ENCODE results near the gene TCF19.

TCF19 gene

GRCh38 chr6:31129130-31129529 lies 29.3 kb upstream of the TCF19 start:
- no peak for DNase-seq

- no peak for DNase-seq
Observed at GRCh38 chr6:31130751-31131150, 27.6 kb upstream of the TCF19 start.

GRCh38 chr6:31131595-31131994 lies 26.8 kb upstream of the TCF19 start:
- no peak for DNase-seq

- DNase-seq, result no peak
Observed at GRCh38 chr6:31132806-31133205, 25.6 kb upstream of the TCF19 start.

GRCh38 chr6:31135710-31136109 lies 22.7 kb upstream of the TCF19 start:
- no peak for DNase-seq

GRCh38 chr6:31138982-31139381 lies 19.4 kb upstream of the TCF19 start, which contains the start of gene PSORS1C2:
TSS of gene PSORS1C2 (minus strand) at chr6:31139066. CDS start at chr6:31139026, 40 bp downstream.
- DNase-seq, result no peak

GRCh38 chr6:31139599-31139998 lies 18.8 kb upstream of the TCF19 start:
- DNase-seq, result no peak

GRCh38 chr6:31140643-31141042 lies 17.7 kb upstream of the TCF19 start:
- DNase-seq, result no peak

GRCh38 chr6:31142361-31142761 lies 16.0 kb upstream of the TCF19 start:
- DNase-seq, result no peak

- DNase-seq, result no peak
Observed at GRCh38 chr6:31143148-31143547, 15.2 kb upstream of the TCF19 start.

- DNase-seq, result no peak
Observed at GRCh38 chr6:31144296-31144969, 14.0 kb upstream of the TCF19 start.

GRCh38 chr6:31144970-31145340 lies 13.4 kb upstream of the TCF19 start:
- no peak for DNase-seq

GRCh38 chr6:31145386-31145785 lies 13.0 kb upstream of the TCF19 start:
- DNase-seq, result no peak

- no peak for DNase-seq
Observed at GRCh38 chr6:31149827-31150447, 8.5 kb upstream of the TCF19 start.

GRCh38 chr6:31152781-31153180 lies 5.6 kb upstream of the TCF19 start:
- no peak for DNase-seq

- DNase-seq, result no peak
Observed at GRCh38 chr6:31154436-31154835, 4.0 kb upstream of the TCF19 start.

GRCh38 chr6:31156641-31157040 lies 1.7 kb upstream of the TCF19 start:
- DNase-seq, result no peak

GRCh38 chr6:31157513-31158139 lies 763 bp upstream of the TCF19 start, which contains the start of gene CCHCR1:
TSS of gene CCHCR1 (minus strand) at chr6:31157802. CDS start at chr6:31157600, 202 bp downstream.
- DNase-seq, result no peak

GRCh38 chr6:31158863-31159855 lies 770 bp downstream of the TCF19 start:
- no peak for DNase-seq

- no peak for DNase-seq
Observed at GRCh38 chr6:31161216-31162126, 3.1 kb downstream of the TCF19 start.

GRCh38 chr6:31162463-31163165 lies 4.2 kb downstream of the TCF19 start:
- no peak for DNase-seq
